H1 (cell line): ENCODE data around the gene MYO5A. TPM values are rescaled to one million over a fixed set of nuclear protein-coding genes. Genes with fewer than 3 reads are reported as not detected.

Experiments
- CTCF ChIA-PET: fragments of 300-600 bp; sonication (Branson Sonifier 250); formaldehyde crosslinking; loops from one replicate; lab custom pipeline; 2021; ENCODE audit not compliant: partially characterized antibody; lab: Charles Lee
- POLR2A ChIA-PET: fragments of 300-600 bp; sonication (Branson Sonifier 250); formaldehyde crosslinking; loops from one replicate; lab custom pipeline; 2021; ENCODE audit warnings: inconsistent platforms; ENCODE audit not compliant: partially characterized antibody; lab: Charles Lee
- DNase-seq, 2 experiments: peaks; one replicate each; pipeline versions ENCODE4 v3.0.0 to v3.0.0-alpha.2; 2010 to 2022; ENCODE audit warnings: low spot score in 2 of 2, low read depth in 1 of 2, mixed read lengths in 1 of 2
- FAIRE-seq: peaks from 2 replicates; lab custom pipeline; 2011; peaks lifted over from hg19 to GRCh38; lab: Jason Lieb, UNC
- H2AFZ ChIP-seq: 2 replicates; pipeline ENCODE4 v1.8.1; 2012; ENCODE audit warnings: low read length, inconsistent platforms
- H2AK5ac ChIP-seq: 2 replicates; pipeline ENCODE4 v1.6.1; 2013; ENCODE audit warnings: low read depth, low read length
- H2BK120ac ChIP-seq: replicated peaks from 2 replicates; pipeline ENCODE3; 2013; ENCODE audit warnings: low read depth, low read length, inconsistent platforms
- H2BK12ac ChIP-seq: 2 replicates; pipeline ENCODE4 v1.6.1; 2013; ENCODE audit warnings: low read depth, low read length
- H2BK15ac ChIP-seq: 2 replicates; pipeline ENCODE4 v1.6.1; 2013; ENCODE audit warnings: low read length
- H2BK20ac ChIP-seq: 2 replicates; pipeline ENCODE4 v1.6.1; 2013; ENCODE audit warnings: low read length
- H2BK5ac ChIP-seq: 2 replicates; pipeline ENCODE4 v1.6.1; 2013; ENCODE audit warnings: low read depth, low read length
- H3K14ac ChIP-seq: 2 replicates; pipeline ENCODE4 v1.6.1; 2013; ENCODE audit warnings: inconsistent platforms; ENCODE audit not compliant: insufficient read length
- H3K18ac ChIP-seq: 2 replicates; pipeline ENCODE4 v1.6.1; 2013; ENCODE audit warnings: low read length; ENCODE audit errors: extremely low read depth
- H3K23ac ChIP-seq: 2 replicates; pipeline ENCODE4 v1.6.1; 2013; ENCODE audit warnings: inconsistent platforms; ENCODE audit not compliant: insufficient read length
- H3K23me2 ChIP-seq: 2 replicates; pipeline ENCODE4 v1.6.1; 2013; ENCODE audit warnings: low read depth, low read length
- H3K27ac ChIP-seq: 2 replicates; pipeline ENCODE4 v1.6.1; 2011; ENCODE audit warnings: low read depth, low read length, inconsistent platforms
- H3K27me3 ChIP-seq, 4 experiments: replicated peaks in 1 of 4; 1 replicate in 1 of 4; 2 replicates in 3 of 4; pipeline versions ENCODE4 v1.6.1 to v1.8.1; 2011 to 2013; ENCODE audit warnings: low read length in 3 of 4, mild to moderate bottlenecking in 3 of 4, inconsistent platforms in 2 of 4, mixed read lengths in 2 of 4, moderate library complexity in 1 of 4; ENCODE audit not compliant: control insufficient read depth in 3 of 4, insufficient read depth in 3 of 4; ENCODE audit errors: extremely low read depth in 1 of 4
- H3K36me3 ChIP-seq, 4 experiments: 2 replicates each; pipeline versions ENCODE4 v1.6.1 to v1.8.1; 2011 to 2013; ENCODE audit warnings: mild to moderate bottlenecking in 4 of 4, low read length in 3 of 4, moderate library complexity in 2 of 4, control low read depth in 1 of 4, inconsistent platforms in 1 of 4; ENCODE audit not compliant: insufficient read depth in 4 of 4, control insufficient read depth in 2 of 4
- H3K4ac ChIP-seq: replicated peaks from 2 replicates; pipeline ENCODE3; 2013; ENCODE audit warnings: low read length, low read depth, mixed read lengths, inconsistent platforms; ENCODE audit not compliant: insufficient read length
- H3K4me1 ChIP-seq, 4 experiments: replicated peaks in 1 of 4; 1 replicate in 1 of 4; 2 replicates in 3 of 4; pipeline versions ENCODE4 v1.6.1 to v1.8.1; 2011 to 2013; ENCODE audit warnings: low read length in 3 of 4, inconsistent platforms in 2 of 4, mixed read lengths in 1 of 4; ENCODE audit not compliant: insufficient read depth in 4 of 4, control insufficient read depth in 3 of 4
- H3K4me2 ChIP-seq, 2 experiments: 2 replicates each; pipeline versions ENCODE4 v1.6.1 to v1.8.1; 2011 to 2013; ENCODE audit warnings: low read depth in 2 of 2, low read length in 2 of 2, control low read depth in 1 of 2, inconsistent platforms in 1 of 2, mild to moderate bottlenecking in 1 of 2; ENCODE audit not compliant: insufficient read depth in 1 of 2
- H3K4me3 ChIP-seq, 4 experiments: fragments of 200-600, 300-600 bp in 1 of 4; sonication (generic), shearing (Covaris generic), sonication (Bioruptor Twin) in 1 of 4; 2 replicates each; pipeline versions ENCODE4 v1.5.1 to v1.8.1; 2011 to 2016; ENCODE audit warnings: low read length in 4 of 4, low read depth in 3 of 4, control low read depth in 2 of 4, inconsistent platforms in 2 of 4, mild to moderate bottlenecking in 2 of 4, mixed read lengths in 1 of 4, moderate library complexity in 1 of 4; ENCODE audit not compliant: insufficient read depth in 2 of 4; ENCODE audit errors: extremely low read depth in 1 of 4
- H3K56ac ChIP-seq: replicated peaks from 2 replicates; pipeline ENCODE3; 2013; ENCODE audit warnings: low read depth, mild to moderate bottlenecking, mixed read lengths, low read length, inconsistent platforms; ENCODE audit not compliant: insufficient read length
- H3K79me1 ChIP-seq: 2 replicates; pipeline ENCODE4 v1.6.1; 2013; ENCODE audit warnings: low read depth, low read length, control low read depth
- H3K79me2 ChIP-seq, 2 experiments: 2 replicates each; pipeline versions ENCODE4 v1.6.1 to v1.8.1; 2012 to 2013; ENCODE audit warnings: low read length in 2 of 2, mild to moderate bottlenecking in 2 of 2, inconsistent platforms in 1 of 2; ENCODE audit not compliant: insufficient read depth in 2 of 2, control insufficient read depth in 1 of 2
- H3K9ac ChIP-seq, 4 experiments: replicated peaks in 1 of 4; 1 replicate in 1 of 4; 2 replicates in 3 of 4; pipeline versions ENCODE4 v1.6.1 to v1.8.1; 2011 to 2013; ENCODE audit warnings: low read depth in 3 of 4, low read length in 3 of 4, control low read depth in 2 of 4, mild to moderate bottlenecking in 2 of 4, moderate library complexity in 2 of 4, inconsistent platforms in 1 of 4; ENCODE audit errors: extremely low read depth in 1 of 4
- H3K9me3 ChIP-seq, 2 experiments: 2 replicates each; pipeline versions ENCODE4 v1.6.1 to v1.8.1; 2012 to 2013; ENCODE audit warnings: mild to moderate bottlenecking in 2 of 2, moderate library complexity in 2 of 2, control low read depth in 1 of 2, inconsistent platforms in 1 of 2, low read depth in 1 of 2, low read length in 1 of 2, mixed read lengths in 1 of 2; ENCODE audit not compliant: insufficient read depth in 2 of 2
- H4K20me1 ChIP-seq, 2 experiments: replicated peaks in 1 of 2; 2 replicates each; pipeline versions ENCODE3 to v1.8.1; 2011 to 2013; ENCODE audit warnings: inconsistent platforms in 2 of 2, low read length in 2 of 2, mild to moderate bottlenecking in 1 of 2; ENCODE audit not compliant: insufficient read depth in 2 of 2, control insufficient read depth in 1 of 2
- H4K5ac ChIP-seq: 2 replicates; pipeline ENCODE4 v1.6.1; 2013; ENCODE audit warnings: low read length, low read depth, mixed read lengths, inconsistent platforms; ENCODE audit not compliant: insufficient read length
- H4K8ac ChIP-seq: 2 replicates; pipeline ENCODE4 v1.8.0; 2013; ENCODE audit warnings: mild to moderate bottlenecking, moderate library complexity, low read length, inconsistent platforms; ENCODE audit not compliant: insufficient read depth; ENCODE audit errors: extremely low read depth
- H4K91ac ChIP-seq: replicated peaks from 2 replicates; pipeline ENCODE3; 2013; ENCODE audit warnings: low read length, mixed read lengths, inconsistent platforms; ENCODE audit not compliant: insufficient read length
- CEBPB ChIP-seq: IDR thresholded peaks from 2 replicates; pipeline ENCODE4 v1.6.1; 2012; ENCODE audit warnings: low read depth, low read length
- EGR1 ChIP-seq: IDR thresholded peaks from 2 replicates; pipeline ENCODE4 v1.6.1; 2011; ENCODE audit warnings: low read depth, low read length, borderline replicate concordance
- EZH2 ChIP-seq: fragments of 200-600 bp; sonication (generic); IDR thresholded peaks from 2 replicates; pipeline ENCODE4 v1.7.1; 2012; ENCODE audit warnings: low read depth, mild to moderate bottlenecking, moderate library complexity, low read length, inconsistent platforms; ENCODE audit not compliant: severe bottlenecking
- HDAC2 ChIP-seq, 2 experiments: fragments of 300-600 bp in 1 of 2; sonication (generic) in 1 of 2; IDR thresholded peaks; 2 replicates each; pipeline ENCODE4 v1.6.1; 2011 to 2012; ENCODE audit warnings: low read depth in 2 of 2, low read length in 2 of 2, mild to moderate bottlenecking in 2 of 2, moderate library complexity in 2 of 2, borderline replicate concordance in 1 of 2, inconsistent platforms in 1 of 2
- HDAC6 ChIP-seq: IDR thresholded peaks from one replicate; pipeline ENCODE4 v1.7.1; 2012; ENCODE audit warnings: low read depth, mild to moderate bottlenecking, inconsistent platforms, low read length, moderate library complexity
- NANOG ChIP-seq: IDR thresholded peaks from 2 replicates; pipeline ENCODE4 v1.6.1; 2011; ENCODE audit warnings: low read length, low read depth, mild to moderate bottlenecking, inconsistent platforms; ENCODE audit not compliant: insufficient read depth, poor library complexity, severe bottlenecking
- POLR2A ChIP-seq, 2 experiments: IDR thresholded peaks; 1 replicate in 1 of 2; 2 replicates in 1 of 2; pipeline ENCODE4 v1.6.1; 2011; ENCODE audit warnings: low read depth in 2 of 2, low read length in 2 of 2, mild to moderate bottlenecking in 2 of 2; ENCODE audit errors: control extremely low read depth in 1 of 2
- TCF12 ChIP-seq: IDR thresholded peaks from 2 replicates; pipeline ENCODE4 v1.6.1; 2011; ENCODE audit warnings: low read depth, mild to moderate bottlenecking, low read length
- TEAD4 ChIP-seq: IDR thresholded peaks from 2 replicates; pipeline ENCODE4 v1.6.1; 2012; ENCODE audit warnings: low read depth, low read length, inconsistent platforms, mixed read lengths
- WGBS, 2 experiments: shearing (Covaris generic) in 1 of 2; methylation state at CpG; one replicate each; pipeline versions ENCODE4 v1.1.6 to v1.1.7; 2013 to 2015; ENCODE audit warnings: low lambda C conversion rate in 2 of 2, mixed read lengths in 2 of 2, inconsistent platforms in 1 of 2, low coverage in 1 of 2, missing lambda C conversion rate in 1 of 2; ENCODE audit not compliant: insufficient replicate concordance in 2 of 2, insufficient coverage in 1 of 2, insufficient read length in 1 of 2; ENCODE audit errors: extremely low coverage in 1 of 2, missing lambda C conversion rate in 1 of 2; 5-methylcytosine and 5-hydroxymethylcytosine counted together
- polyA plus RNA-seq, 7 experiments: library from polyadenylated mRNA; depleted of rRNA in 3 of 7; stranded (reverse) in 5 of 7; unstranded in 2 of 7; fragments of >200 nt in 5 of 7; fragments of 200-250 nt in 2 of 7; gene quantifications; 1 replicate in 5 of 7; 2 replicates in 1 of 7; 4 replicates in 1 of 7; pipeline versions ENCODE4 v1.2.1 to v1.2.3, GENCODE V29; 2011 to 2013; ENCODE audit warnings: missing spikeins in 2 of 7, mixed read lengths in 2 of 7
- total RNA-seq: library from RNA; stranded (reverse); fragmentation: NEBNext Ultra II Directional; extraction: Animal tissue kit (Norgen Biotek cat#: 25700); gene quantifications from 2 replicates; pipeline ENCODE4 v1.2.1, GENCODE V29; 2021

Gene MYO5A
- total and polyA plus RNA-seq, 2 of the 8 experiments (the other 6 are each of a cell fraction or from before 2014, with no cell fraction given), result 11.4 to 24.7 TPM

GRCh38 chr15:52392008-52392687 lies 136.5 kb downstream of the MYO5A start:
- no peak overlapping the region for H3K56ac ChIP-seq
- 36% methylated on average over 6 of the region's 6 CpGs; no CpG with 5 or more reads in 1 of the 2 experiments for WGBS, 2 experiments
- TF ChIP-seq CEBPB (peak; percentile 19; the same call in 1 of the 2 replicates), EGR1 (no peak), TCF12 (0 out of 2 replicates have a peak, but pooled peaks have one; percentile 62), TEAD4 (peak; percentile 96), HDAC2 (IDR thresholded peaks at IDR 0.05; ENCODE audit: borderline replicate concordance in 1 of 2, low read depth in 2 of 2, low read length in 2 of 2) (peak; percentile 25 to 94; a peak in 1 of 4 replicates), HDAC6 (no peak), EZH2 (no peak), POLR2A (IDR thresholded peaks at IDR 0.05; ENCODE audit: control extremely low read depth in 1 of 2, low read depth in 2 of 2, low read length in 2 of 2) (no peak), NANOG (peak; percentile 87)

More at GRCh38 chr15:52392008-52392687, 136.5 kb downstream of the MYO5A start:
- Histone ChIP-seq H3K18ac (0 out of 2 replicates have a peak overlapping the region, but pooled peaks have one; percentile 64), H2BK120ac (peak overlapping the region; percentile 91), H3K79me2 (no peaks in the 10 kb centered on the region), H4K91ac (peak overlapping the region; percentile 83), H3K27me3 (no peaks in the 10 kb centered on the region), H3K9me3 (no peaks in the 10 kb centered on the region), H3K79me1 (no peaks in the 10 kb centered on the region), H3K23me2 (no peaks in the 10 kb centered on the region), H3K14ac (no peak overlapping the region), H2AK5ac (no peak overlapping the region; the same call in 1 of the 2 replicates), H3K4me3 (peak overlapping the region in 2 of 4 experiments; percentile 11 to 28; a peak in 3 of 8 replicates), H4K8ac (no peak overlapping the region), H2BK12ac (peak overlapping the region; percentile 89), H4K20me1 (no peaks in the 10 kb centered on the region), H2BK20ac (peak overlapping the region; percentile 28; the same call in 1 of the 2 replicates), H3K9ac (no peak overlapping the region), H3K4me2 (peak overlapping the region; percentile 45 to 65), H2BK15ac (0 out of 2 replicates have a peak overlapping the region, but pooled peaks have one; percentile 49), H4K5ac (peak overlapping the region; percentile 52), H3K4me1 (peaks cover 17 to 25% (median 19%) of the 10 kb centered on the region in 4 experiments), H3K27ac (peak overlapping the region; percentile 35), H3K36me3 (no peaks in the 10 kb centered on the region; a peak in 1 of 8 replicates), H2AFZ (no peak overlapping the region), H3K4ac (peak overlapping the region; percentile 41), H3K23ac (no peak overlapping the region), H2BK5ac (peak overlapping the region; percentile 75)
- FAIRE-seq (peak; percentile 100), DNase-seq (peak in 1 of 2 experiments; percentile 49)
- ChIA-PET CTCF (interaction anchor here (0.9 to 1.0 kb wide), 2 partner anchors 92 to 128 kb away, joined by 3 read pairs; no protein-coding TSS in a partner anchor), POLR2A (interaction anchor here (1.7 to 1.9 kb wide), 3 partner anchors 9 to 12 kb away, joined by 4 to 8 read pairs (median 5); no protein-coding TSS in a partner anchor)
